B cell (primary cell): ENCODE results near the gene CHD1. TPM values are rescaled to one million over a fixed set of nuclear protein-coding genes. Genes with fewer than 3 reads are reported as not detected.

Source experiments
- ATAC-seq: fragments of 200-7000 bp; cut with Tn5 transposase; one replicate; pipeline ENCODE4 v1.10.0; 2021; ENCODE audit warnings: low read depth, mild to moderate bottlenecking, moderate number of reproducible peaks, moderate library complexity
- CTCF ChIA-PET: fragments of 350-600 bp; sonication (Branson Sonifier 250); formaldehyde crosslinking; loops from one replicate; lab custom pipeline; 2021; ENCODE audit warnings: antibody characterized with exemption, inconsistent platforms; lab: Charles Lee
- POLR2A ChIA-PET: fragments of 350-600 bp; sonication (Branson Sonifier 250); formaldehyde crosslinking; loops from one replicate; lab custom pipeline; 2021; ENCODE audit warnings: antibody characterized with exemption; lab: Charles Lee
- DNase-seq: peaks from one replicate; pipeline ENCODE4 v3.0.0; 2013
- H2AFZ ChIP-seq: 2 replicates; pipeline ENCODE4 v1.6.1; 2012; ENCODE audit warnings: mild to moderate bottlenecking, low read depth, low read length; ENCODE audit not compliant: insufficient read depth, poor library complexity, severe bottlenecking
- H3K27ac ChIP-seq, 2 donors: 1 replicate in 1 of 2; 2 replicates in 1 of 2; pipeline ENCODE4 v1.5.1; 2012 to 2013; ENCODE audit warnings: low read length in 2 of 2, mild to moderate bottlenecking in 2 of 2, moderate library complexity in 1 of 2
- H3K27me3 ChIP-seq, 4 experiments: fragments of 200-600 bp in 1 of 4; sonication (generic) in 1 of 4; replicated peaks in 1 of 4; 1 replicate in 2 of 4; 2 replicates in 2 of 4; pipeline versions ENCODE4 v1.6.1 to v1.7.0; 2013 to 2016; ENCODE audit warnings: low read length in 3 of 4, mild to moderate bottlenecking in 2 of 4, mixed read lengths in 1 of 4, moderate library complexity in 1 of 4; ENCODE audit not compliant: insufficient read depth in 4 of 4, control insufficient read depth in 3 of 4; ENCODE audit errors: control extremely low read depth in 1 of 4
- H3K36me3 ChIP-seq, 2 experiments: replicated peaks in 1 of 2; 1 replicate in 1 of 2; 2 replicates in 1 of 2; pipeline versions ENCODE4 v1.6.1 to v1.7.1; 2013; ENCODE audit warnings: low read length in 1 of 2; ENCODE audit not compliant: insufficient read depth in 2 of 2, control insufficient read depth in 1 of 2; ENCODE audit errors: control extremely low read depth in 1 of 2, extremely low read depth in 1 of 2
- H3K4me1 ChIP-seq, 2 donors: fragments of 200-600 bp in 1 of 2; sonication (generic) in 1 of 2; 1 replicate in 1 of 2; 2 replicates in 1 of 2; pipeline versions ENCODE4 v1.5.1 to v1.6.1; 2013 to 2017; ENCODE audit warnings: low read length in 2 of 2; ENCODE audit not compliant: control insufficient read depth in 2 of 2, insufficient read depth in 2 of 2
- H3K4me2 ChIP-seq: replicated peaks from 2 replicates; pipeline ENCODE3; 2012; ENCODE audit warnings: mild to moderate bottlenecking, low read depth, low read length; ENCODE audit not compliant: poor library complexity, severe bottlenecking
- H3K4me3 ChIP-seq, 5 experiments: fragments of 200-600 bp in 1 of 5; sonication (generic) in 1 of 5; 1 replicate in 3 of 5; 2 replicates in 2 of 5; pipeline versions ENCODE4 v1.5.1 to v1.7.0; 2011 to 2016; ENCODE audit warnings: low read length in 4 of 5, mild to moderate bottlenecking in 4 of 5, low read depth in 2 of 5, control low read depth in 1 of 5, moderate library complexity in 1 of 5; ENCODE audit not compliant: insufficient read depth in 1 of 5; ENCODE audit errors: control extremely low read depth in 1 of 5, extremely low read depth in 1 of 5
- H3K79me2 ChIP-seq: fragments of 200-600 bp; sonication (generic); one replicate; pipeline ENCODE4 v1.6.0; 2016; ENCODE audit warnings: low read length; ENCODE audit not compliant: control insufficient read depth, insufficient read depth
- H3K9ac ChIP-seq: fragments of 200-600 bp; sonication (generic); 2 replicates; pipeline ENCODE4 v1.6.1; 2017; ENCODE audit warnings: mild to moderate bottlenecking, low read length, moderate library complexity
- H3K9me3 ChIP-seq, 3 donors: one replicate each; pipeline versions ENCODE4 v1.6.1 to v1.7.1; 2013; ENCODE audit warnings: low read length in 2 of 3; ENCODE audit not compliant: control insufficient read depth in 2 of 3, insufficient read depth in 1 of 3; ENCODE audit errors: control extremely low read depth in 1 of 3
- H4K20me1 ChIP-seq: 2 replicates; pipeline ENCODE4 v1.6.0; 2012; ENCODE audit warnings: mild to moderate bottlenecking, low read length; ENCODE audit not compliant: insufficient read depth, control insufficient read depth, poor library complexity, severe bottlenecking
- H3K27ac Mint-ChIP-seq: one replicate; pipeline ENCODE4 v1.8.0; 2021; ENCODE audit warnings: mixed read lengths
- H3K27me3 Mint-ChIP-seq: one replicate; pipeline ENCODE4 v1.8.0; 2021; ENCODE audit warnings: mixed read lengths
- H3K4me1 Mint-ChIP-seq: one replicate; pipeline ENCODE4 v1.8.0; 2021; ENCODE audit warnings: mixed read lengths
- H3K4me3 Mint-ChIP-seq: one replicate; pipeline ENCODE4 v1.8.0; 2021; ENCODE audit warnings: mixed read lengths
- H3K9me3 Mint-ChIP-seq: one replicate; pipeline ENCODE4 v1.8.0; 2022; ENCODE audit warnings: mixed read lengths; ENCODE audit not compliant: insufficient read depth
- CTCF ChIP-seq: fragments of 200-600 bp; IDR thresholded peaks from one replicate; pipeline ENCODE4 v1.8.0; 2022; ENCODE audit warnings: antibody characterized with exemption, mild to moderate bottlenecking
- EZH2 ChIP-seq: IDR thresholded peaks from 2 replicates; pipeline ENCODE4 v1.6.1; 2012; ENCODE audit warnings: borderline replicate concordance, low read depth, mild to moderate bottlenecking, moderate library complexity, low read length; ENCODE audit not compliant: insufficient read depth, poor library complexity, severe bottlenecking
- WGBS: methylation state at CpG from one replicate; pipeline ENCODE4 v1.1.5; 2013; ENCODE audit warnings: missing lambda C conversion rate; ENCODE audit not compliant: insufficient coverage; 5-methylcytosine and 5-hydroxymethylcytosine counted together
- intact Hi-C: fragments of 100-400 bp; cut with micrococcal nuclease; formaldehyde crosslinking; loops from one replicate; pipeline ENCODE4 v1.10.0; 2022
- polyA plus RNA-seq: library from polyadenylated mRNA; depleted of rRNA; stranded (reverse); fragments of >200 nt; gene quantifications from 2 replicates; pipeline ENCODE4 v1.2.3, GENCODE V29; 2012
- total RNA-seq, 2 donors: library from RNA; stranded (reverse); fragments of 120-200 nt in 1 of 2; gene quantifications; 1 replicate in 1 of 2; 2 replicates in 1 of 2; pipeline versions ENCODE4 v1.2.3 to v1.2.4, GENCODE V29; 2013 to 2022

Gene CHD1
- total and polyA plus RNA-seq, 2 donors (not counting 1 experiment from before 2014, with no cell fraction given) = 27.8 to 91.4 TPM

- Histone ChIP-seq H3K9ac (no peak overlapping the region), H3K4me1 (no peaks in the 10 kb centered on the region), H3K36me3 (peaks cover 21 to 69% of the 10 kb centered on the region in 2 experiments), H2AFZ (no peak overlapping the region), H3K4me3 (no peak overlapping the region), H3K27me3 (no peaks in the 10 kb centered on the region), H3K27ac (no peak overlapping the region), H3K4me2 (no peak overlapping the region), H4K20me1 (peaks cover 8% of the 10 kb centered on the region), H3K79me2 (peaks cover 35% of the 10 kb centered on the region), H3K9me3 (no peaks in the 10 kb centered on the region)
- H3K4me3 Mint-ChIP-seq = no peak overlapping the region
- intact Hi-C loops = loop anchor here (5.0 kb wide), 1 partner anchor 36 kb away; no protein-coding TSS in a partner anchor
- DNase-seq (no peak), ATAC-seq (no peak)
- no peaks in the 10 kb centered on the region for H3K27me3 Mint-ChIP-seq
- ChIA-PET POLR2A (no interaction called here), CTCF (interaction anchor here (0.6 to 0.7 kb wide), 2 partner anchors 15 to 162 kb away, joined by 3 read pairs; no protein-coding TSS in a partner anchor)
- no peak overlapping the region for H3K27ac Mint-ChIP-seq
- TF ChIP-seq EZH2 (no peak), CTCF (no peak)
- H3K9me3 Mint-ChIP-seq = no peaks in the 10 kb centered on the region
- no peaks in the 10 kb centered on the region for H3K4me1 Mint-ChIP-seq
Observed at GRCh38 chr5:98898743-98899142, 30.1 kb downstream of the CHD1 start.

- Mint-ChIP-seq H3K4me1 (no peaks in the 10 kb centered on the region), H3K27ac (no peak overlapping the region), H3K4me3 (no peak overlapping the region), H3K27me3 (no peaks in the 10 kb centered on the region), H3K9me3 (no peaks in the 10 kb centered on the region)
- Histone ChIP-seq H4K20me1 (no peaks in the 10 kb centered on the region), H3K79me2 (peaks cover 20% of the 10 kb centered on the region), H2AFZ (no peak overlapping the region), H3K4me3 (no peak overlapping the region), H3K36me3 (peaks cover 20 to 79% of the 10 kb centered on the region in 2 experiments), H3K9ac (no peak overlapping the region), H3K4me1 (no peaks in the 10 kb centered on the region), H3K9me3 (no peaks in the 10 kb centered on the region), H3K4me2 (no peak overlapping the region), H3K27me3 (no peaks in the 10 kb centered on the region), H3K27ac (no peak overlapping the region)
- CTCF ChIA-PET = interaction anchor here (0.8 kb wide), 1 partner anchor 14 kb away, joined by 5 read pairs; no protein-coding TSS in a partner anchor
- DNase-seq (no peak), ATAC-seq (no peak)
- TF ChIP-seq EZH2 = no peak
- no peak for TF ChIP-seq CTCF
- POLR2A ChIA-PET = no interaction called here
- WGBS = no CpG with 5 or more reads among the region's 1 CpG
- intact Hi-C loops = no loop called here
Observed at GRCh38 chr5:98891591-98891990, 37.2 kb downstream of the CHD1 start.
